Prostate gland (tissue), 2 donors: ENCODE data around the gene IFNAR1.

ENCODE experiments used
- CTCF ChIP-seq, 4 experiments: fragments of 200-600 bp in 2 of 4; fragments of 450-650 bp in 2 of 4; sonication (generic) in 2 of 4; IDR thresholded peaks; 1 replicate in 3 of 4; 2 replicates in 1 of 4; pipeline ENCODE4 v1.5.1; 2016 to 2019; ENCODE audit warnings: antibody characterized with exemption in 4 of 4, mild to moderate bottlenecking in 2 of 4, moderate library complexity in 2 of 4
- POLR2A ChIP-seq: fragments of 450-650 bp; IDR thresholded peaks from one replicate; pipeline ENCODE4 v1.6.1; 2016; ENCODE audit warnings: antibody characterized with exemption, mild to moderate bottlenecking

- TF ChIP-seq CTCF (IDR thresholded peaks at IDR 0.05) (no peak), POLR2A (no peak)
These were observed 46.0 kb upstream of the IFNAR1 start for GRCh38 chr21:33278721-33279120.
